ENCODE data around the gene MFSD8. TPM values are rescaled to one million over a fixed set of nuclear protein-coding genes. Genes with fewer than 3 reads are reported as not detected.
"Not testable (repeated sequence)": the region's sequence is repeated elsewhere in the genome, so short reads cannot be mapped to it uniquely, and the experiment has no call there.

MFSD8 gene
- total RNA-seq (10 to 100 TPM; 43.3 to 49.2 TPM), polyA plus RNA-seq (1 to 10 TPM; 5.9 to 7.6 TPM)

GRCh38 chr4:127965062-127965802 lies at the start of gene MFSD8, which contains the start of gene ABHD18:
MFSD8 (minus strand) TSS chr4:127965173; CDS start chr4:127965133, 40 bp downstream.
ABHD18 (plus strand) TSS chr4:127965406; CDS start chr4:127982956, 17,550 bp downstream.
- Mint-ChIP-seq H3K4me3 (peak within 1 kb of the TSS; percentile 89 to 98 (median 96)), H3K27ac (peak within 1 kb of the TSS; percentile 86 to 98 (median 97)), H3K36me3 (peaks cover 3 to 29% of the 10 kb centered on the region in 2 donors), H3K27me3 (no peaks in the 10 kb centered on the region), H3K4me1 (peaks cover 27 to 58% (median 43%) of the 10 kb centered on the region in 4 donors), H3K9me3 (no peaks in the 10 kb centered on the region)
- CTCF ChIA-PET (ENCODE audit: partially characterized antibody) = interaction anchor here (0.8 to 1.7 kb wide), 8 partner anchors 13 to 324 kb away, joined by 3 to 21 read pairs (median 6); partner anchors contain the start of genes LARP1B and PLK4
- Histone ChIP-seq H3K27ac (ENCODE audit: low read depth, low read length) (peak within 1 kb of the TSS; percentile 92), H3K27me3 (ENCODE audit: insufficient read depth, low read length) (no peaks in the 10 kb centered on the region), H3K36me3 (ENCODE audit: insufficient read depth, low read length) (no peaks in the 10 kb centered on the region), H3K4me1 (ENCODE audit: insufficient read depth, low read length) (peaks cover 48% of the 10 kb centered on the region), H3K4me3 (ENCODE audit: low read length in 2 of 2) (peak within 1 kb of the TSS; percentile 90 to 91), H3K9me3 (ENCODE audit: control insufficient read depth in 1 of 2, low read length in 2 of 2) (no peaks in the 10 kb centered on the region)
- DNase-seq = peak; percentile 98 to 99 (median 99)
- POLR2A ChIA-PET (ENCODE audit: partially characterized antibody) = interaction anchor here (0.7 to 4.0 kb wide), 16 partner anchors 9 to 1129 kb away, joined by 3 to 113 read pairs (median 5); partner anchors contain the start of genes JADE1, LARP1B, PGRMC2 and PLK4
- intact Hi-C loops (cut with micrococcal nuclease) = loop anchor here (1.0 to 5.0 kb wide), 7 partner anchors 18 to 1128 kb away; partner anchors contain the start of genes HSPA4L, JADE1, LARP1B and PLK4

GRCh38 chr4:128009428-128009827 lies 44.5 kb upstream of the MFSD8 start:
- peaks cover 8% of the 10 kb centered on the region for H3K36me3 ChIP-seq (ENCODE audit: insufficient read depth, low read length)
- H3K27me3 ChIP-seq (ENCODE audit: insufficient read depth, low read length) = no peaks in the 10 kb centered on the region
- Mint-ChIP-seq H3K4me3 (no peak overlapping the region), H3K36me3 (peaks cover 27 to 33% of the 10 kb centered on the region in 2 donors), H3K4me1 (peaks cover 0 to 3% (median 0%) of the 10 kb centered on the region in 4 donors), H3K9me3 (no peaks in the 10 kb centered on the region), H3K27ac (no peak overlapping the region), H3K27me3 (no peaks in the 10 kb centered on the region)
- no peaks in the 10 kb centered on the region for H3K4me1 ChIP-seq (ENCODE audit: insufficient read depth, low read length)
- no peak for DNase-seq
- H3K27ac ChIP-seq (ENCODE audit: low read depth, low read length) = no peak overlapping the region
- intact Hi-C loops (cut with micrococcal nuclease) = no loop called here
- ChIA-PET POLR2A (ENCODE audit: partially characterized antibody) (no interaction called here), CTCF (ENCODE audit: partially characterized antibody) (no interaction called here)
- H3K9me3 ChIP-seq (ENCODE audit: control insufficient read depth in 1 of 2, low read length in 2 of 2) = no peaks in the 10 kb centered on the region
- no peak overlapping the region for H3K4me3 ChIP-seq (ENCODE audit: low read length in 2 of 2)

GRCh38 chr4:128006592-128006991 lies 41.6 kb upstream of the MFSD8 start:
- ChIA-PET CTCF (ENCODE audit: partially characterized antibody) (no interaction called here), POLR2A (ENCODE audit: partially characterized antibody) (interaction anchor here (0.6 kb wide), 1 partner anchor 90 kb away, joined by 3 read pairs; no protein-coding TSS in a partner anchor)
- Histone ChIP-seq H3K4me3 (ENCODE audit: low read length in 2 of 2) (no peak overlapping the region), H3K9me3 (ENCODE audit: control insufficient read depth in 1 of 2, low read length in 2 of 2) (no peaks in the 10 kb centered on the region), H3K4me1 (ENCODE audit: insufficient read depth, low read length) (no peaks in the 10 kb centered on the region), H3K27me3 (ENCODE audit: insufficient read depth, low read length) (no peaks in the 10 kb centered on the region), H3K27ac (ENCODE audit: low read depth, low read length) (no peak overlapping the region), H3K36me3 (ENCODE audit: insufficient read depth, low read length) (no peaks in the 10 kb centered on the region)
- no peaks in the 10 kb centered on the region for H3K27me3 Mint-ChIP-seq
- H3K27ac Mint-ChIP-seq = no peak overlapping the region
- intact Hi-C loops (cut with micrococcal nuclease) = no loop called here
- DNase-seq = no peak
- peaks cover 0 to 4% (median 2%) of the 10 kb centered on the region in 4 donors for H3K4me1 Mint-ChIP-seq
- no peaks in the 10 kb centered on the region for H3K9me3 Mint-ChIP-seq
- H3K36me3 Mint-ChIP-seq = peaks cover 17 to 20% of the 10 kb centered on the region in 2 donors
- no peak overlapping the region for H3K4me3 Mint-ChIP-seq

- Histone ChIP-seq H3K27me3 (ENCODE audit: insufficient read depth, low read length) (no peaks in the 10 kb centered on the region), H3K4me1 (ENCODE audit: insufficient read depth, low read length) (no peaks in the 10 kb centered on the region), H3K4me3 (ENCODE audit: low read length in 2 of 2) (no peak overlapping the region), H3K9me3 (ENCODE audit: control insufficient read depth in 1 of 2, low read length in 2 of 2) (no peaks in the 10 kb centered on the region), H3K27ac (ENCODE audit: low read depth, low read length) (no peak overlapping the region), H3K36me3 (ENCODE audit: insufficient read depth, low read length) (no peaks in the 10 kb centered on the region)
- peak in 3 of 5 donors; percentile 1 to 10 (median 3) for DNase-seq
- H3K9me3 Mint-ChIP-seq = peaks cover 0 to 16% (median 8%) of the 10 kb centered on the region in 8 donors
- H3K4me1 Mint-ChIP-seq = peaks cover 13 to 27% (median 20%) of the 10 kb centered on the region in 4 donors
- H3K27ac Mint-ChIP-seq = peak overlapping the region in 5 of 7 donors; percentile 12 to 83 (median 72)
- H3K4me3 Mint-ChIP-seq = no peak overlapping the region
- POLR2A ChIA-PET (ENCODE audit: partially characterized antibody) = interaction anchor here (0.9 to 1.4 kb wide), 2 partner anchors 13 to 33 kb away, joined by 3 to 5 read pairs; partner anchors contain the start of genes ABHD18 and MFSD8
- intact Hi-C loops (cut with micrococcal nuclease) = no loop called here
- no peaks in the 10 kb centered on the region for H3K27me3 Mint-ChIP-seq
- peaks cover 54 to 61% of the 10 kb centered on the region in 2 donors for H3K36me3 Mint-ChIP-seq
- CTCF ChIA-PET (ENCODE audit: partially characterized antibody) = interaction anchor here (0.9 to 2.1 kb wide), 2 partner anchors 8 to 33 kb away, joined by 3 to 5 read pairs; partner anchors contain the start of genes ABHD18 and MFSD8
These were observed 32.8 kb upstream of the MFSD8 start for GRCh38 chr4:127997534-127998388.

GRCh38 chr4:127996521-127996920 lies 31.5 kb upstream of the MFSD8 start:
- H3K36me3 ChIP-seq (ENCODE audit: insufficient read depth, low read length); H3K4me1 ChIP-seq (ENCODE audit: insufficient read depth, low read length); H3K27ac Mint-ChIP-seq; H3K27me3 Mint-ChIP-seq; H3K27ac ChIP-seq (ENCODE audit: low read depth, low read length); H3K9me3 ChIP-seq (ENCODE audit: control insufficient read depth in 1 of 2, low read length in 2 of 2); H3K27me3 ChIP-seq (ENCODE audit: insufficient read depth, low read length); H3K4me3 Mint-ChIP-seq; H3K4me3 ChIP-seq (ENCODE audit: low read length in 2 of 2); intact Hi-C loops (cut with micrococcal nuclease); DNase-seq: not testable (repeated sequence)
- H3K4me1 Mint-ChIP-seq = peaks cover 14 to 28% (median 18%) of the 10 kb centered on the region in 4 donors
- CTCF ChIA-PET (ENCODE audit: partially characterized antibody) = interaction anchor here (2.1 kb wide), 1 partner anchor 31 kb away, joined by 5 read pairs; the partner anchor contains the start of genes ABHD18 and MFSD8
- POLR2A ChIA-PET (ENCODE audit: partially characterized antibody) = interaction anchor here (1.3 kb wide), 1 partner anchor 31 kb away, joined by 3 read pairs; the partner anchor contains the start of genes ABHD18 and MFSD8
- H3K36me3 Mint-ChIP-seq = peaks cover 54 to 63% of the 10 kb centered on the region in 2 donors
- H3K9me3 Mint-ChIP-seq = peaks cover 0 to 16% (median 8%) of the 10 kb centered on the region in 8 donors

GRCh38 chr4:127995776-127996175 lies 30.8 kb upstream of the MFSD8 start:
- intact Hi-C loops (cut with micrococcal nuclease) = no loop called here
- Mint-ChIP-seq H3K36me3 (peaks cover 52 to 64% of the 10 kb centered on the region in 2 donors), H3K27me3 (no peaks in the 10 kb centered on the region), H3K27ac (no peak overlapping the region), H3K9me3 (peaks cover 0 to 16% (median 8%) of the 10 kb centered on the region in 8 donors), H3K4me1 (peaks cover 9 to 20% (median 11%) of the 10 kb centered on the region in 4 donors), H3K4me3 (no peak overlapping the region)
- no peaks in the 10 kb centered on the region for H3K4me1 ChIP-seq (ENCODE audit: insufficient read depth, low read length)
- no peak overlapping the region for H3K4me3 ChIP-seq (ENCODE audit: low read length in 2 of 2)
- no peaks in the 10 kb centered on the region for H3K27me3 ChIP-seq (ENCODE audit: insufficient read depth, low read length)
- H3K9me3 ChIP-seq (ENCODE audit: control insufficient read depth in 1 of 2, low read length in 2 of 2) = no peaks in the 10 kb centered on the region
- no peak for DNase-seq
- H3K36me3 ChIP-seq (ENCODE audit: insufficient read depth, low read length) = no peaks in the 10 kb centered on the region
- POLR2A ChIA-PET (ENCODE audit: partially characterized antibody) = interaction anchor here (1.3 kb wide), 1 partner anchor 30 kb away, joined by 3 read pairs; the partner anchor contains the start of genes ABHD18 and MFSD8
- CTCF ChIA-PET (ENCODE audit: partially characterized antibody) = no interaction called here
- no peak overlapping the region for H3K27ac ChIP-seq (ENCODE audit: low read depth, low read length)
